Vagina (tissue), 2 donors: ENCODE measurements around the gene DNAJC7.
A peak's percentile ranks its signal among the peaks of the same experiment; 100 is the strongest.

Experiments used
- CTCF ChIP-seq, 3 experiments: fragments of 450-650 bp in 2 of 3; fragments of 200-600 bp in 1 of 3; sonication (generic) in 1 of 3; IDR thresholded peaks; one replicate each; pipeline ENCODE4 v1.5.1; 2017 to 2019; ENCODE audit warnings: antibody characterized with exemption in 3 of 3, mild to moderate bottlenecking in 2 of 3, moderate library complexity in 2 of 3
- POLR2A ChIP-seq, 2 donors: fragments of 450-650 bp; IDR thresholded peaks; one replicate each; pipeline ENCODE4 v1.6.1; 2017; ENCODE audit warnings: antibody characterized with exemption in 2 of 2, mild to moderate bottlenecking in 2 of 2, moderate library complexity in 2 of 2
- POLR2AphosphoS5 ChIP-seq, 2 donors: sonication (generic); formaldehyde crosslinking; IDR thresholded peaks; one replicate each; pipeline ENCODE4 v1.9.0; 2017; ENCODE audit warnings: antibody characterized with exemption in 2 of 2, mild to moderate bottlenecking in 2 of 2, low read depth in 1 of 2; ENCODE audit not compliant: insufficient read depth in 1 of 2

DNA sequence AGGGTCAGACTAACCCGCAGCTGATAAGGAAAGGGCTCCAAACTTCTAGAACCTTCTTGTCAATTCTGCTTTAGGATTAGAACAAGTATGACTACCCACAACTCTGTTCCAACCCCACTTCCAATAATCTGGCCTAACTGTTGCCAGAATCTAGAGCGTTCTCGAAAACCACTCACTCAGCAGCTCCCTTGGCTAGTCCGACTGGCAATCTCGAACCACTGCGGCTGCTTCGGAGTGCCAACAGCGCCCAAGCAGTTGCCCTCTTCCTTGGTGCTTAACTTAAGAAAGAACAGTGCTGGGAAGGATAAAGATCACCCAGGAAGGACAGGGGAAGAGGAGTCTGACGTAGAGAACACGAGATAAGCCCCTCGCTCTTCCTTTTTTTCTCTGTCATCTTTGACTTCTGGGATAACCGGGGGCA lies 818 bp downstream of the DNAJC7 start:
- TF ChIP-seq CTCF (IDR thresholded peaks at IDR 0.05) (no peak), POLR2A (IDR thresholded peaks at IDR 0.05) (no peak), POLR2AphosphoS5 (IDR thresholded peaks at IDR 0.05; ENCODE audit: insufficient read depth in 1 of 2, low read depth in 1 of 2) (peak in 1 of 2 donors; percentile 34)
